MM.1S (cell line): Measurements from ENCODE around the gene CYBRD1.

Experiments
- DNase-seq: peaks from one replicate; pipeline ENCODE4 v3.0.0-alpha.2; 2015
- H2AFZ ChIP-seq: fragments of 300-600 bp; sonication (generic); 2 replicates; pipeline ENCODE4 v1.6.0; 2016; ENCODE audit warnings: antibody characterized with exemption, low read length
- H3F3A ChIP-seq: fragments of 300-600 bp; sonication (generic); 2 replicates; pipeline ENCODE4 v1.6.1; 2016; ENCODE audit warnings: mild to moderate bottlenecking, antibody characterized with exemption, low read length, moderate library complexity, mixed read lengths; ENCODE audit not compliant: insufficient read depth
- H3K27ac ChIP-seq: fragments of 300-600 bp; sonication (generic); 2 replicates; pipeline ENCODE4 v1.5.1; 2016; ENCODE audit warnings: mild to moderate bottlenecking, low read length
- H3K27me3 ChIP-seq: fragments of 300-600 bp; sonication (generic); replicated peaks from 2 replicates; pipeline ENCODE4 v1.6.0; 2016; ENCODE audit warnings: low read length; ENCODE audit not compliant: insufficient read depth
- H3K36me3 ChIP-seq: fragments of 300-600 bp; sonication (generic); replicated peaks from 2 replicates; pipeline ENCODE4 v1.6.1; 2016; ENCODE audit warnings: mild to moderate bottlenecking, low read length, mixed read lengths; ENCODE audit not compliant: insufficient read depth
- H3K4me1 ChIP-seq: fragments of 300-600 bp; sonication (generic); 2 replicates; pipeline ENCODE4 v1.6.1; 2016; ENCODE audit warnings: low read length, mixed read lengths
- H3K4me2 ChIP-seq: fragments of 300-600 bp; sonication (generic); 2 replicates; pipeline ENCODE4 v1.6.0; 2016; ENCODE audit warnings: low read depth, low read length
- H3K4me3 ChIP-seq: fragments of 300-600 bp; sonication (generic); 2 replicates; pipeline ENCODE4 v1.5.1; 2016; ENCODE audit warnings: low read length, mixed read lengths
- H3K79me2 ChIP-seq: fragments of 300-600 bp; sonication (generic); 2 replicates; pipeline ENCODE4 v1.6.1; 2016; ENCODE audit warnings: mixed run types, low read length, mixed read lengths
- H3K9ac ChIP-seq: fragments of 300-600 bp; sonication (generic); 2 replicates; pipeline ENCODE4 v1.6.1; 2016; ENCODE audit warnings: low read length, mixed read lengths
- H3K9me2 ChIP-seq: fragments of 300-600 bp; sonication (generic); replicated peaks from 2 replicates; pipeline ENCODE4 v1.6.1; 2016; ENCODE audit warnings: mild to moderate bottlenecking, low read length, mixed read lengths; ENCODE audit not compliant: insufficient read depth
- H3K9me3 ChIP-seq: fragments of 300-600 bp; sonication (generic); replicated peaks from 2 replicates; pipeline ENCODE4 v1.6.1; 2016; ENCODE audit warnings: mild to moderate bottlenecking, low read length, mixed read lengths; ENCODE audit not compliant: insufficient read depth
- H4K20me1 ChIP-seq: fragments of 300-600 bp; sonication (generic); 2 replicates; pipeline ENCODE4 v1.6.1; 2016; ENCODE audit warnings: mild to moderate bottlenecking, low read length, moderate library complexity, mixed read lengths; ENCODE audit not compliant: insufficient read depth
- EZH2 ChIP-seq: fragments of 300-600 bp; sonication (generic); optimal IDR thresholded peaks from 2 replicates; pipeline ENCODE3; 2017; ENCODE audit warnings: low read depth, mild to moderate bottlenecking, antibody characterized with exemption, low read length, mixed read lengths
- EZH2phosphoT487 ChIP-seq: fragments of 300-600 bp; sonication (generic); IDR thresholded peaks from 2 replicates; pipeline ENCODE4 v1.6.1; 2018; ENCODE audit warnings: antibody characterized with exemption, low read length
- TF ChIP-seq, protein P1 (sequence below): fragments of 300-600 bp; sonication (generic); IDR thresholded peaks from 2 replicates; pipeline ENCODE4 v1.5.1; 2016; ENCODE audit warnings: antibody characterized with exemption, low read length, mixed read lengths

The CYBRD1 gene

DNA sequence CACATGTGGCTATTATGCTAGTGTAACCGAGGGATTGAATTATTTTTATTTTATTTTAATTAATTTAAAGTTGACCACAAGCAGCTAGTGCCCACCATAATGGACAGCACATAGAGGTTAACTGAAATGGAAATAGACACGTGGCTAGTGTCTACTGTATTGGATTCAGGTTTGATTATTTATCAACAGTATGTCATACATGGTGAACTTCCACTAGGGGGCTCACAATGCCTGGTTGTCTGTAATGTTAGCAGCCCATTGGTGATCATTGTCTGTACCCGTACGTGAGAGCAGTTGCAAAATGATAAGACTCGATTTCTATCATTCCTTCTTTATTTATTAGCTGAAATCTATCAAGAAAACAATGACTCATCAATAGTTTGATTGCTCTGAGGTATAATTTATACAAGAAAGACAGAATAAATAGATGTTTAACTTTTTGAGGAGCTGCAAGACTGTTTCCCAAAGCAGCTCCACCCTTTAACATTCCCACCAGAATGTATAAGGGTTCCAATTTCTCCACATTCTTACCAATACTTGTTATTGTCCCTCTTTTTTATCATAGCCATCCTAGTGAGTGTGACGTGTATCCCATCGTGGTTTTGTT is 76.5 kb downstream of the CYBRD1 start:
- H3K9me2 ChIP-seq: no peaks in the 10 kb centered on the region
- no peaks in the 10 kb centered on the region for H3K36me3 ChIP-seq
- no peaks in the 10 kb centered on the region for H3K4me1 ChIP-seq
- 0 out of 2 replicates have a peak overlapping the region, but pooled peaks have one; percentile 5 for H3K4me2 ChIP-seq
- no peaks in the 10 kb centered on the region for H3K79me2 ChIP-seq
- H3F3A ChIP-seq: no peaks in the 10 kb centered on the region
- H3K27ac ChIP-seq: no peak overlapping the region
- H3K9ac ChIP-seq: no peak overlapping the region
- no peaks in the 10 kb centered on the region for H3K9me3 ChIP-seq
- no peaks in the 10 kb centered on the region for H3K27me3 ChIP-seq
- H3K4me3 ChIP-seq: no peak overlapping the region
- no peak for TF ChIP-seq EZH2
- TF ChIP-seq, protein P1, sequence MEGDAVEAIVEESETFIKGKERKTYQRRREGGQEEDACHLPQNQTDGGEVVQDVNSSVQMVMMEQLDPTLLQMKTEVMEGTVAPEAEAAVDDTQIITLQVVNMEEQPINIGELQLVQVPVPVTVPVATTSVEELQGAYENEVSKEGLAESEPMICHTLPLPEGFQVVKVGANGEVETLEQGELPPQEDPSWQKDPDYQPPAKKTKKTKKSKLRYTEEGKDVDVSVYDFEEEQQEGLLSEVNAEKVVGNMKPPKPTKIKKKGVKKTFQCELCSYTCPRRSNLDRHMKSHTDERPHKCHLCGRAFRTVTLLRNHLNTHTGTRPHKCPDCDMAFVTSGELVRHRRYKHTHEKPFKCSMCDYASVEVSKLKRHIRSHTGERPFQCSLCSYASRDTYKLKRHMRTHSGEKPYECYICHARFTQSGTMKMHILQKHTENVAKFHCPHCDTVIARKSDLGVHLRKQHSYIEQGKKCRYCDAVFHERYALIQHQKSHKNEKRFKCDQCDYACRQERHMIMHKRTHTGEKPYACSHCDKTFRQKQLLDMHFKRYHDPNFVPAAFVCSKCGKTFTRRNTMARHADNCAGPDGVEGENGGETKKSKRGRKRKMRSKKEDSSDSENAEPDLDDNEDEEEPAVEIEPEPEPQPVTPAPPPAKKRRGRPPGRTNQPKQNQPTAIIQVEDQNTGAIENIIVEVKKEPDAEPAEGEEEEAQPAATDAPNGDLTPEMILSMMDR: peak; percentile 71
- peak overlapping the region; percentile 28; the same call in 1 of the 2 replicates for H2AFZ ChIP-seq
- H4K20me1 ChIP-seq: no peaks in the 10 kb centered on the region
- peak; percentile 68 for DNase-seq

DNA sequence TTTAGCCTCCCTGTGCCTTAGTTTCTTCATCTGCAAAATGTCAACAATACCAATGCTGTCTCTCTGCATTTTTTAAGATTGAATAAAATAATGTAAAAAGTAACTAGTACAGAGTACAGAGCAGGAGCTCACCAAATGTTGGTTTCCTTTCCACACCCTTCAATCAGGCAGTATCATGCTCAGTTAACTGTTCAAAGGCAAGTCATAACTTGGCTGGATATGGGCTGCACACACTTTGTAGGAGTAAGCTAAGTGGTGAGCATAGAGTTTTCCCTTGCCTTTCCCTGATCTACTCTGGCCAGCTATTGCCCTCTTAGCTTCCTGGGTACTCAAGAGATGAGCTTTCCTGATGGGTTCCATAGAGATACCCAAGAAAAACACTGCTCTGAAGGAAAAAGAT is 77.9 kb downstream of the CYBRD1 start:
- no peaks in the 10 kb centered on the region for H3K79me2 ChIP-seq
- H3K9me3 ChIP-seq: no peaks in the 10 kb centered on the region
- no peak overlapping the region for H3K27ac ChIP-seq
- H3K27me3 ChIP-seq: no peaks in the 10 kb centered on the region
- no peaks in the 10 kb centered on the region for H4K20me1 ChIP-seq
- no peak overlapping the region for H2AFZ ChIP-seq
- TF ChIP-seq EZH2phosphoT487: no peak
- TF ChIP-seq, protein P1: no peak
- TF ChIP-seq EZH2: no peak
- H3K4me3 ChIP-seq: no peak overlapping the region
- no peaks in the 10 kb centered on the region for H3K9me2 ChIP-seq
- no peak overlapping the region for H3K9ac ChIP-seq
- H3K4me1 ChIP-seq: no peaks in the 10 kb centered on the region
- no peak overlapping the region for H3K4me2 ChIP-seq
- H3K36me3 ChIP-seq: no peaks in the 10 kb centered on the region
- H3F3A ChIP-seq: no peaks in the 10 kb centered on the region
- DNase-seq: no peak

DNA sequence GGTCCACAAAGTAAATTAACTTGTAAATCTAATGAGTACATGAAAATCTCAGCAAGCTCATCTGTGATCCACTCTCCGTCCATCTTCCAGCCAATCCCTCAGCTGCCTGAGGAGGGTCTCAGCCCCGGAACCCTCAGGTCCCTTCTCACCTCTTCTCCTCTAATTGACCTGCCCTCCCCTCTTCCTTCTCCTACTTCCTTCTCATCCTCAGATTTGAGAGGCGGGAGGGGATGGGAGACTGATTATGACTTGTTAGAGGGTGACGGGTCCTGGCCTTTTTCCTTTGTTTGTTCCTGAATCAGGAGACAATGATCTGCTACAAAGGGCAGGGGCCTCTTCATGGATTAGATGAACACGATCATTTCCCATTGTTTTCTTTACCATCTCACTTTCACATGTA is 80.1 kb downstream of the CYBRD1 start:
- Histone ChIP-seq H3K9ac (no peak overlapping the region), H3K4me3 (no peak overlapping the region), H3K27me3 (no peaks in the 10 kb centered on the region), H3K9me2 (no peaks in the 10 kb centered on the region), H3K9me3 (no peaks in the 10 kb centered on the region), H2AFZ (no peak overlapping the region), H3K4me1 (no peaks in the 10 kb centered on the region), H3K27ac (no peak overlapping the region), H4K20me1 (no peaks in the 10 kb centered on the region), H3K79me2 (no peaks in the 10 kb centered on the region), H3K4me2 (no peak overlapping the region), H3K36me3 (no peaks in the 10 kb centered on the region), H3F3A (no peaks in the 10 kb centered on the region)
- TF ChIP-seq, protein P1: no peak
- TF ChIP-seq EZH2: no peak
- TF ChIP-seq EZH2phosphoT487: no peak
- no peak for DNase-seq
